Measurements from ENCODE around the gene NR3C2. TPM values are rescaled to one million over a fixed set of nuclear protein-coding genes. Genes with fewer than 3 reads are reported as not detected.

The NR3C2 gene
- total and polyA plus RNA-seq, 2 of the 4 experiments (the other 2 are of a cell fraction), result 1.1 to 2.3 TPM

DNA sequence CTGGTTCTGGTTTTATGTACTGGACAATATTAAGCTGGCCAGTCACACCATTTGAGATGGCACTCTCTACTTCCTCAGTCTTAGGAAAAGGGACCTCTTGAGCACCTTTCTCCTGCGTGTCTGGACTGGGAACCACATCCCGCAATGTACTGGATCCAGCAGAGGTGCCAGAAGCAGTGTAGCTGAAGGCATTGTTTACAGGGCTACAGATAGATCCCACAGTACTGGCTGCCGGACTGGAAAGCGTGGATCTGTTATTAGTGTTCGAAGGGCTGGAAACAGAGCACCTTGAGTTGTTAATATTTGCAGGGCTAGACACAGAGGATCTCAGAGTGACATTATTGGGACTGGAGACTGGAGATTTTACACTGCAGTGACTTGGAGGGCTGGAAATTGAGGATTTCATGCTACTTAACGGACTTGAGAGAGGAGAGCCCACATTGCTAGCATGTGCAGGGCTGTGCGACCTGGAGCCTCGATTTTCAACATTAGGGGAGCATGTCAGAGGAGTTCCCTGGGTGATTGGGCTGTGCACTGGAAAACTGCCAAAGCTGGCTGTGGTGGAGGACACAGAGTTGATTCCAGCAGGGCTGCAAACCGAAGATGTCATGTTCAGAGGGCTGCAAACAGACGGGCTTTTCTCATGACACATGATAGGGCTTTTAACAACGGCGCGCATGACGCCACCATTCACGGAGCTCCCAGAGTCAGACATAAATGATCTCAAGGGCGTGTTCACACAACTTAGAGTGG lies 6.4 kb downstream of the NR3C2 start:
- Histone ChIP-seq H2BK20ac (ENCODE audit: low read depth, low read length) (no peak overlapping the region), H4K5ac (ENCODE audit: low read depth, low read length) (no peak overlapping the region), H3K4me1 (ENCODE audit: control insufficient read depth, insufficient read depth, low read length) (no peaks in the 10 kb centered on the region), H3K23ac (ENCODE audit: low read depth, low read length) (no peak overlapping the region), H3K4ac (ENCODE audit: low read depth, low read length) (no peak overlapping the region), H3K27ac (ENCODE audit: insufficient read depth, low read length) (no peak overlapping the region), H4K20me1 (ENCODE audit: insufficient read depth, low read length) (no peaks in the 10 kb centered on the region), H3K9me3 (ENCODE audit: control insufficient read depth, insufficient read depth, low read length) (no peaks in the 10 kb centered on the region), H3K18ac (ENCODE audit: low read depth, low read length) (no peak overlapping the region), H2AK5ac (ENCODE audit: low read depth, low read length) (no peak overlapping the region), H3K14ac (replicated peaks; ENCODE audit: low read depth, low read length) (no peak overlapping the region), H3K9me1 (ENCODE audit: insufficient read depth, low read length) (no peaks in the 10 kb centered on the region), H3K4me3 (ENCODE audit: insufficient read depth, low read depth, low read length) (no peak overlapping the region), H3K36me3 (ENCODE audit: control insufficient read depth, insufficient read depth, low read length) (no peaks in the 10 kb centered on the region), H3K4me2 (ENCODE audit: low read depth, low read length) (no peak overlapping the region), H2AK9ac (replicated peaks; ENCODE audit: low read depth, low read length, poor library complexity) (no peak overlapping the region), H2AFZ (replicated peaks; ENCODE audit: low read length, poor library complexity) (no peak overlapping the region), H3K79me1 (ENCODE audit: low read depth in 1 of 2, low read length in 2 of 2) (no peaks in the 10 kb centered on the region), H2BK5ac (ENCODE audit: low read depth, low read length, poor library complexity, severe bottlenecking) (no peak overlapping the region), H3K27me3 (ENCODE audit: control insufficient read depth, insufficient read depth, low read length) (no peaks in the 10 kb centered on the region), H2BK120ac (ENCODE audit: low read depth, low read length) (no peak overlapping the region), H4K91ac (ENCODE audit: insufficient read depth, low read depth, low read length) (no peak overlapping the region), H3K56ac (ENCODE audit: extremely low read depth, insufficient read depth, low read length) (no peak overlapping the region), H4K8ac (ENCODE audit: low read depth in 2 of 2, low read length in 2 of 2) (no peak overlapping the region), H3K9ac (ENCODE audit: low read depth, low read length) (no peak overlapping the region), H2BK15ac (ENCODE audit: low read depth, low read length) (no peak overlapping the region)
- BruUV-seq (replicated peaks), result no TSS peak
- ATAC-seq (ENCODE audit: low read depth) (no peak), DNase-seq (no peak)
- dilution Hi-C loops (cut with HindIII; ENCODE audit: low sequenced_read_pairs, unreplicated experiment) (no loop called here), in situ Hi-C loops (cut with MboI; ENCODE audit: low sequenced_read_pairs) (no loop called here), intact Hi-C loops (cut with micrococcal nuclease) (no loop called here)
- ChIA-PET CTCF (no interaction called here), POLR2A (ENCODE audit: unreplicated experiment) (no interaction called here)
- TF ChIP-seq BHLHE40 (IDR thresholded peaks at IDR 0.05; ENCODE audit: low read depth, low read length) (no peak), RCOR1 (IDR thresholded peaks at IDR 0.05; ENCODE audit: insufficient replicate concordance, low read length) (no peak), CEBPB (IDR thresholded peaks at IDR 0.05; ENCODE audit: low read depth, low read length) (no peak), MAFK (IDR thresholded peaks at IDR 0.05; ENCODE audit: low read depth, low read length) (no peak), FOS (IDR thresholded peaks at IDR 0.05; ENCODE audit: low read depth, low read length) (no peak)
- TF ChIP-seq, protein P1, sequence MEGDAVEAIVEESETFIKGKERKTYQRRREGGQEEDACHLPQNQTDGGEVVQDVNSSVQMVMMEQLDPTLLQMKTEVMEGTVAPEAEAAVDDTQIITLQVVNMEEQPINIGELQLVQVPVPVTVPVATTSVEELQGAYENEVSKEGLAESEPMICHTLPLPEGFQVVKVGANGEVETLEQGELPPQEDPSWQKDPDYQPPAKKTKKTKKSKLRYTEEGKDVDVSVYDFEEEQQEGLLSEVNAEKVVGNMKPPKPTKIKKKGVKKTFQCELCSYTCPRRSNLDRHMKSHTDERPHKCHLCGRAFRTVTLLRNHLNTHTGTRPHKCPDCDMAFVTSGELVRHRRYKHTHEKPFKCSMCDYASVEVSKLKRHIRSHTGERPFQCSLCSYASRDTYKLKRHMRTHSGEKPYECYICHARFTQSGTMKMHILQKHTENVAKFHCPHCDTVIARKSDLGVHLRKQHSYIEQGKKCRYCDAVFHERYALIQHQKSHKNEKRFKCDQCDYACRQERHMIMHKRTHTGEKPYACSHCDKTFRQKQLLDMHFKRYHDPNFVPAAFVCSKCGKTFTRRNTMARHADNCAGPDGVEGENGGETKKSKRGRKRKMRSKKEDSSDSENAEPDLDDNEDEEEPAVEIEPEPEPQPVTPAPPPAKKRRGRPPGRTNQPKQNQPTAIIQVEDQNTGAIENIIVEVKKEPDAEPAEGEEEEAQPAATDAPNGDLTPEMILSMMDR (conservative IDR thresholded peaks at IDR 0.05; ENCODE audit: low read depth, low read length), result no peak
- TF ChIP-seq, protein P2, sequence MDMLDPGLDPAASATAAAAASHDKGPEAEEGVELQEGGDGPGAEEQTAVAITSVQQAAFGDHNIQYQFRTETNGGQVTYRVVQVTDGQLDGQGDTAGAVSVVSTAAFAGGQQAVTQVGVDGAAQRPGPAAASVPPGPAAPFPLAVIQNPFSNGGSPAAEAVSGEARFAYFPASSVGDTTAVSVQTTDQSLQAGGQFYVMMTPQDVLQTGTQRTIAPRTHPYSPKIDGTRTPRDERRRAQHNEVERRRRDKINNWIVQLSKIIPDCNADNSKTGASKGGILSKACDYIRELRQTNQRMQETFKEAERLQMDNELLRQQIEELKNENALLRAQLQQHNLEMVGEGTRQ (IDR thresholded peaks at IDR 0.05; ENCODE audit: low read depth, low read length), result no peak
- TF ChIP-seq, protein P3, sequence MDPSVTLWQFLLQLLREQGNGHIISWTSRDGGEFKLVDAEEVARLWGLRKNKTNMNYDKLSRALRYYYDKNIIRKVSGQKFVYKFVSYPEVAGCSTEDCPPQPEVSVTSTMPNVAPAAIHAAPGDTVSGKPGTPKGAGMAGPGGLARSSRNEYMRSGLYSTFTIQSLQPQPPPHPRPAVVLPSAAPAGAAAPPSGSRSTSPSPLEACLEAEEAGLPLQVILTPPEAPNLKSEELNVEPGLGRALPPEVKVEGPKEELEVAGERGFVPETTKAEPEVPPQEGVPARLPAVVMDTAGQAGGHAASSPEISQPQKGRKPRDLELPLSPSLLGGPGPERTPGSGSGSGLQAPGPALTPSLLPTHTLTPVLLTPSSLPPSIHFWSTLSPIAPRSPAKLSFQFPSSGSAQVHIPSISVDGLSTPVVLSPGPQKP (IDR thresholded peaks at IDR 0.05; ENCODE audit: borderline replicate concordance, low read depth, low read length), result no peak
- 78% methylated on average over 6 of the region's 16 CpGs; no CpG with 5 or more reads in 1 of the 2 experiments for WGBS, 2 experiments (ENCODE audit: extremely low coverage in 2 of 2, insufficient read length in 1 of 2)

All from IMR-90 (cell line).